HL-60 (cell line): ENCODE results near the gene AKNA.
"Not testable (repeated sequence)": the region's sequence is repeated elsewhere in the genome, so short reads cannot be mapped to it uniquely, and the experiment has no call there.

Experiments
- CTCF ChIP-seq: IDR thresholded peaks from one replicate; pipeline ENCODE4 v1.5.1; 2011; ENCODE audit warnings: low read length, control low read depth, inconsistent platforms; ENCODE audit not compliant: insufficient read depth
- POLR2AphosphoS5 ChIP-seq: IDR thresholded peaks from 2 replicates; pipeline ENCODE4 v1.6.1; 2012; ENCODE audit warnings: low read depth
- REST ChIP-seq: IDR thresholded peaks from 2 replicates; pipeline ENCODE4 v1.6.1; 2012; ENCODE audit warnings: low read depth; ENCODE audit not compliant: insufficient replicate concordance
- SPI1 ChIP-seq: IDR thresholded peaks from 2 replicates; pipeline ENCODE4 v1.6.1; 2012; ENCODE audit warnings: low read depth, mild to moderate bottlenecking, borderline replicate concordance

- not testable (repeated sequence) for TF ChIP-seq CTCF, REST, POLR2AphosphoS5, SPI1
These were observed 62.8 kb downstream of the AKNA start for GRCh38 chr9:114324965-114325364.
